Common myeloid progenitor, CD34-positive (primary cell): ENCODE results near the gene C11orf42.
A peak's percentile ranks its signal among the peaks of the same experiment; 100 is the strongest.

Experiments
- CTCF ChIA-PET: fragments of 350-600 bp; sonication (Branson Sonifier 250); formaldehyde crosslinking; loops from one replicate; lab custom pipeline; 2021; ENCODE audit warnings: antibody characterized with exemption; lab: Charles Lee
- POLR2A ChIA-PET: fragments of 350-600 bp; sonication (Branson Sonifier 250); formaldehyde crosslinking; loops from one replicate; lab custom pipeline; 2021; ENCODE audit warnings: antibody characterized with exemption; lab: Charles Lee
- DNase-seq, 3 donors: peaks; one replicate each; pipeline versions ENCODE4 v3.0.0 to v3.0.0-alpha.2; 2013
- H3K27ac ChIP-seq, 2 experiments: 1 replicate in 1 of 2; 2 replicates in 1 of 2; pipeline ENCODE4 v1.7.0; 2013; ENCODE audit warnings: inconsistent platforms in 2 of 2, low read length in 2 of 2, mild to moderate bottlenecking in 2 of 2, low read depth in 1 of 2, moderate library complexity in 1 of 2; ENCODE audit not compliant: severe bottlenecking in 2 of 2, insufficient read depth in 1 of 2, poor library complexity in 1 of 2
- H3K27me3 ChIP-seq, 5 experiments: replicated peaks in 2 of 5; 1 replicate in 3 of 5; 2 replicates in 2 of 5; pipeline versions ENCODE4 v1.6.1 to v1.7.0; 2013; ENCODE audit warnings: low read length in 4 of 5, mild to moderate bottlenecking in 2 of 5, moderate library complexity in 2 of 5, inconsistent platforms in 1 of 5; ENCODE audit not compliant: insufficient read depth in 5 of 5, control insufficient read depth in 4 of 5
- H3K36me3 ChIP-seq, 4 experiments: 1 replicate in 2 of 4; 2 replicates in 2 of 4; pipeline versions ENCODE4 v1.6.1 to v1.7.0; 2013; ENCODE audit warnings: low read length in 3 of 4, control low read depth in 1 of 4, mild to moderate bottlenecking in 1 of 4; ENCODE audit not compliant: control insufficient read depth in 4 of 4, insufficient read depth in 4 of 4
- H3K4me1 ChIP-seq, 4 experiments: 1 replicate in 3 of 4; 2 replicates in 1 of 4; pipeline versions ENCODE4 v1.6.1 to v1.7.1; 2013; ENCODE audit warnings: low read length in 3 of 4, mild to moderate bottlenecking in 3 of 4, control low read depth in 1 of 4, inconsistent platforms in 1 of 4, moderate library complexity in 1 of 4; ENCODE audit not compliant: control insufficient read depth in 4 of 4, insufficient read depth in 4 of 4; ENCODE audit errors: control extremely low read depth in 1 of 4
- H3K4me3 ChIP-seq, 7 experiments: 1 replicate in 4 of 7; 2 replicates in 3 of 7; pipeline versions ENCODE4 v1.5.1 to v1.7.0; 2013; ENCODE audit warnings: mild to moderate bottlenecking in 7 of 7, low read length in 6 of 7, moderate library complexity in 6 of 7, inconsistent platforms in 2 of 7, low read depth in 2 of 7, control low read depth in 1 of 7; ENCODE audit not compliant: insufficient read depth in 4 of 7, control insufficient read depth in 1 of 7; ENCODE audit errors: extremely low read depth in 1 of 7
- H3K9me3 ChIP-seq, 5 experiments: 1 replicate in 4 of 5; 2 replicates in 1 of 5; pipeline versions ENCODE4 v1.6.1 to v1.7.1; 2013; ENCODE audit warnings: low read length in 4 of 5, mild to moderate bottlenecking in 2 of 5, inconsistent platforms in 1 of 5, low read depth in 1 of 5, moderate library complexity in 1 of 5; ENCODE audit not compliant: control insufficient read depth in 4 of 5, insufficient read depth in 2 of 5; ENCODE audit errors: control extremely low read depth in 1 of 5
- WGBS: methylation state at CpG from one replicate; pipeline ENCODE4 v1.1.5; 2013; ENCODE audit not compliant: insufficient coverage; 5-methylcytosine and 5-hydroxymethylcytosine counted together

Gene C11orf42

GRCh38 chr11:6251120-6251733, 45.9 kb downstream of the C11orf42 start:
- no peak overlapping the region for H3K27ac ChIP-seq
- H3K27me3 ChIP-seq = peaks cover 2 to 17% (median 4%) of the 10 kb centered on the region in 5 experiments
- peaks cover 0 to 4% (median 0%) of the 10 kb centered on the region in 5 experiments for H3K9me3 ChIP-seq
- H3K4me3 ChIP-seq = no peak overlapping the region
- CTCF ChIA-PET = interaction anchor here (0.8 to 2.6 kb wide), 12 partner anchors 9 to 106 kb away, joined by 3 to 12 read pairs (median 4); no protein-coding TSS in a partner anchor
- WGBS = 74% methylated on average over 5 of the region's 6 CpGs
- POLR2A ChIA-PET = no interaction called here
- peak in 2 of 3 donors; percentile 36 to 46 for DNase-seq
- no peaks in the 10 kb centered on the region for H3K36me3 ChIP-seq
- H3K4me1 ChIP-seq = no peaks in the 10 kb centered on the region

DNA sequence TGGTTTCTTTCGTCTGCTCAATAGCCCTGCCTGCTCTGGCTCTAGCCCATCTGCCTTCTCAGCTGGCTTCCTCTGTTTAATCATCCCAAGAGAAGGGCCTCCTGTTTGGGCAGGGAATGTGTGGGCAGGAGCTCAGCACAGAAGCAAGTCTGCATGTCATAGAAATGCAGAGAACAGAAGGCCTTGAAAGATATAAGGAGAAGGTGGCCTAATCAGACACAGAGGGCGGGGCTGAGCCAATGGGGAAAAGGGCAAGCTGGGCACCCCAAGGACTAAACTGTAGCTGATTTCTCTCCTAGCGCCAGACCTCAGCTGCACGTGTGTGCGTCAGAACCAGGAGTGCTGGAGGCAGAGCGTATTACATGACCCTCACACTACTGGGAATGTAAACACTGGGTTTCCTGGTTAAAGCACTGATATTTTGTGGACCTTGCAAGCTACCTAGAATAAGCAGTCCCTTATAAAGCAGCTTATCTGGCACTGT, 46.7 kb downstream of the C11orf42 start:
- H3K27me3 ChIP-seq = peaks cover 2 to 25% (median 10%) of the 10 kb centered on the region in 5 experiments
- peak in 1 of 3 donors; percentile 62 for DNase-seq
- H3K36me3 ChIP-seq = no peaks in the 10 kb centered on the region
- no peak overlapping the region for H3K4me3 ChIP-seq
- no peaks in the 10 kb centered on the region for H3K4me1 ChIP-seq
- peaks cover 0 to 4% (median 0%) of the 10 kb centered on the region in 5 experiments for H3K9me3 ChIP-seq
- ChIA-PET POLR2A (no interaction called here), CTCF (interaction anchor here (1.0 to 2.6 kb wide), 5 partner anchors 9 to 102 kb away, joined by 3 to 12 read pairs (median 4); no protein-coding TSS in a partner anchor)
- 94% methylated on average over 5 of the region's 6 CpGs for WGBS
- H3K27ac ChIP-seq = no peak overlapping the region

DNA sequence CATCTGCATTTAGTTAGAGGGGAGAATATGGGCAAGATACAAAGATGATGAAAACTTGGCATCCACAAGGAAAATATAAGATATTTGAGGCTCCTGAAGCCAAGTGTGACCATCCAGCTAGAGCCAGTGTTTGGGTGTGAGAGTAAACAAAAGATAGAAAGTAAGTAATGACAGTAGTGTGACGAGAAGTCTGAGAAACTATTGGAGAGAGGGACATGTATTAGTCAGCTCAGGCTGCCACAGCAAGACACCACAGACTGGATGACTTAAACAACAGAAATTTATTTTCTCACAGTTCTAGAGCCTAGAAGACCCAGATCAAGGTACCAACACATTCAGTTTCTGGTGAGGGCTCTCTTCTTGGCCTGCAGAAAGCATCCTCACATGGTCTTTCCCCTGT, 47.8 kb downstream of the C11orf42 start:
- no peak for DNase-seq
- H3K27ac ChIP-seq = no peak overlapping the region
- H3K4me1 ChIP-seq = no peaks in the 10 kb centered on the region
- 100% methylated on average over 1 of the region's 1 CpG for WGBS
- H3K4me3 ChIP-seq = no peak overlapping the region
- ChIA-PET POLR2A (no interaction called here), CTCF (interaction anchor here (1.1 to 2.1 kb wide), 3 partner anchors 15 to 100 kb away, joined by 3 to 6 read pairs (median 3); no protein-coding TSS in a partner anchor)
- peaks cover 0 to 4% (median 0%) of the 10 kb centered on the region in 5 experiments for H3K9me3 ChIP-seq
- H3K27me3 ChIP-seq = peaks cover 3 to 37% (median 16%) of the 10 kb centered on the region in 5 experiments
- no peaks in the 10 kb centered on the region for H3K36me3 ChIP-seq

GRCh38 chr11:6258141-6258540, 52.8 kb downstream of the C11orf42 start:
- ChIA-PET CTCF (interaction anchor here (0.8 kb wide), 1 partner anchor 105 kb away, joined by 3 read pairs; no protein-coding TSS in a partner anchor), POLR2A (no interaction called here)
- DNase-seq = peak in 1 of 3 donors; percentile 14
- Histone ChIP-seq H3K27me3 (peaks cover 14 to 86% (median 40%) of the 10 kb centered on the region in 5 experiments), H3K27ac (no peak overlapping the region), H3K36me3 (no peaks in the 10 kb centered on the region), H3K9me3 (peaks cover 0 to 4% (median 0%) of the 10 kb centered on the region in 5 experiments), H3K4me1 (peaks cover 0 to 16% (median 8%) of the 10 kb centered on the region in 4 experiments), H3K4me3 (no peak overlapping the region)
- WGBS = 79% methylated on average over 2 of the region's 3 CpGs

- Histone ChIP-seq H3K9me3 (peaks cover 0 to 4% (median 0%) of the 10 kb centered on the region in 5 experiments), H3K27me3 (peaks cover 15 to 91% (median 40%) of the 10 kb centered on the region in 5 experiments), H3K36me3 (no peaks in the 10 kb centered on the region), H3K4me3 (peak overlapping the region in 2 of 7 experiments; percentile 54 to 68), H3K4me1 (peaks cover 0 to 16% (median 8%) of the 10 kb centered on the region in 4 experiments), H3K27ac (no peak overlapping the region)
- POLR2A ChIA-PET = no interaction called here
- DNase-seq = peak in 1 of 3 donors; percentile 49
- 7% methylated on average over 15 of the region's 16 CpGs for WGBS
- CTCF ChIA-PET = interaction anchor here (0.8 to 2.7 kb wide), 2 partner anchors 95 to 104 kb away, joined by 3 to 6 read pairs; no protein-coding TSS in a partner anchor
Measured at GRCh38 chr11:6258571-6259081, 53.3 kb downstream of the C11orf42 start.

DNA sequence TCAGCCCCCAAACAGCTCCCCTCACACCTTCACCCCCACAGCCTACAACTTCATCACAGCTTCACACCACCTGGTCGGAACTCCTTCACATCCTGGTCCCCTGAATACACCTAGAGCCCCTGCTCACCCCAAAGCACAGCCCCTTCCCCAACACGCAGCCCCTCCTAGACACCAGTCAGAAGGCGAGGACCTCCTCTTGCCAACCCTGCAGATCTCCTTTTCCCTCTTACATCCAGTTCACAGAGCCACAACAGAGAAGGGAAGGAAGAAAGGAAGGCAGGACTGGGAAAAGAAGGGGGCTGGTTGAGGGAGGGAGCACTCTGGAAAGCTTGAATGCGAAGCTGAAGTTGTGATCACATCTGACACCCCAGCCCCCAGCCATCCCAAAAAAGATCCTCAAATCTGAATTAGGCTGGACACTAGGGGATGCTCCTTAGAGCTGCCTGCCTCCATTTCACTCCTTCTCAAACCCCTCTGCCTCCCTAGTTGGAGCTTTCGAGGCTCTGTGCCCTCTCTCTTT, 54.9 kb downstream of the C11orf42 start:
- Histone ChIP-seq H3K4me1 (peaks cover 0 to 16% (median 8%) of the 10 kb centered on the region in 4 experiments), H3K36me3 (no peaks in the 10 kb centered on the region), H3K27ac (no peak overlapping the region), H3K9me3 (peaks cover 0 to 4% (median 0%) of the 10 kb centered on the region in 5 experiments), H3K27me3 (peaks cover 19 to 95% (median 43%) of the 10 kb centered on the region in 5 experiments), H3K4me3 (peak overlapping the region in 2 of 7 experiments; percentile 33 to 68)
- ChIA-PET POLR2A (no interaction called here), CTCF (interaction anchor here (1.1 to 2.7 kb wide), 6 partner anchors 8 to 94 kb away, joined by 3 to 12 read pairs (median 5); no protein-coding TSS in a partner anchor)
- no peak for DNase-seq
- WGBS = 0% methylated on average over 1 of the region's 5 CpGs
